HAP-1 (cell line): ENCODE measurements around the gene CLSTN3.

Experiments used
- DNase-seq, 2 experiments: peaks; one replicate each; pipeline ENCODE4 v3.0.0-alpha.2; 2016 to 2020; ENCODE audit warnings: low spot score in 2 of 2
- H3K27me3 ChIP-seq: fragments of 250-450 bp; sonication (Bioruptor Pico); 2 replicates; pipeline ENCODE4 v1.5.1; 2020; ENCODE audit warnings: low read depth, mild to moderate bottlenecking, moderate library complexity
- H3K36me3 ChIP-seq: fragments of 250-450 bp; sonication (Bioruptor Pico); replicated peaks from 2 replicates; pipeline ENCODE4 v1.5.1; 2020; ENCODE audit warnings: mild to moderate bottlenecking
- H3K4me1 ChIP-seq: fragments of 250-450 bp; sonication (Bioruptor Pico); 2 replicates; pipeline ENCODE4 v1.5.1; 2020; ENCODE audit warnings: mild to moderate bottlenecking
- H3K4me3 ChIP-seq: fragments of 250-450 bp; sonication (Bioruptor Pico); 2 replicates; pipeline ENCODE4 v1.5.1; 2020; ENCODE audit warnings: mild to moderate bottlenecking, moderate library complexity
- H3K9me3 ChIP-seq: fragments of 250-450 bp; sonication (Bioruptor Pico); 2 replicates; pipeline ENCODE4 v1.5.1; 2020; ENCODE audit warnings: mild to moderate bottlenecking, moderate library complexity
- in situ Hi-C: fragments of 300-500 bp; cut with MboI; formaldehyde crosslinking; loops from 3 replicates; pipeline ENCODE4 v1.14.3; 2020; ENCODE audit warnings: low sequenced_read_pairs, inconsistent platforms, mixed read lengths

Gene CLSTN3

DNA sequence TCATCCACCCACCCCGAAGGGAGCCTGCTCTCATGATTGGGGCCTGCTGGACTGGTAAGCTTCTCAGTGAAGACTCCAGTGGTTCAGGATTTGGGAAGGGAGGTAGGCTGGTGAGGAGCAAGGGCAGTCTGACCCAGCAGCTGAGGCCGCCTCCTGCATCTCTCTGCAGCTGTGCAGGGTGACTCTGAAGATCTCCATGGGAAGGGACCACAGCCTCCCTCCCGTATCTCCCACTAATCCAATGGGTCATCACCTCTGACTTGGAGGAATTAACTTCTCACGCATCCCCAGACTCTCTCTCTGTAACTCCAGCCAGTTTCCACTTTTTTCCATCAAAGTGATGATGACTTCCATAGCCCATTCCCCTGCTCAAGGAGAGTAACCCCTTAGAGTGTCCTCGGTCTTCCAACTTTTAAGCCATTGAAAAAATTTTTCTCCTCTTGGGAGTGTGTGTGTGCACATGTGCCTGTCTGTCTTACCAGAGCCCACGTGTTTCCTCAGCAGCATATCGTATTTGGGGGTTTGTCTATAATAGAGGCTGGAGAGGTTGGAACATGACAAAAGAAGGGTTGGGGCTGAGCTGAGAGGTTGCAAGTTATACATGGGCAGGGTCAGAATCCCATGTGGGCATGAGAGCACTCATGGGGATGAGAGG, 11.3 kb downstream of the CLSTN3 start:
- Histone ChIP-seq H3K36me3 (peaks cover 6% of the 10 kb centered on the region), H3K4me3 (no peak overlapping the region), H3K9me3 (no peaks in the 10 kb centered on the region), H3K27me3 (no peaks in the 10 kb centered on the region), H3K4me1 (no peaks in the 10 kb centered on the region)
- in situ Hi-C loops, result no loop called here
- no peak for DNase-seq

- DNase-seq, result peak; percentile 19 to 71
- Histone ChIP-seq H3K36me3 (peaks cover 6% of the 10 kb centered on the region), H3K4me3 (no peak overlapping the region), H3K27me3 (no peaks in the 10 kb centered on the region), H3K9me3 (no peaks in the 10 kb centered on the region), H3K4me1 (no peaks in the 10 kb centered on the region)
- in situ Hi-C loops, result no loop called here
Observed at GRCh38 chr12:7142056-7142644, 12.0 kb downstream of the CLSTN3 start.

GRCh38 chr12:7142809-7143465, 12.8 kb downstream of the CLSTN3 start:
- in situ Hi-C loops, result no loop called here
- H3K4me3 ChIP-seq, result no peak overlapping the region
- H3K9me3 ChIP-seq, result no peaks in the 10 kb centered on the region
- DNase-seq, result no peak
- no peaks in the 10 kb centered on the region for H3K4me1 ChIP-seq
- H3K27me3 ChIP-seq, result no peaks in the 10 kb centered on the region
- H3K36me3 ChIP-seq, result peaks cover 6% of the 10 kb centered on the region

DNA sequence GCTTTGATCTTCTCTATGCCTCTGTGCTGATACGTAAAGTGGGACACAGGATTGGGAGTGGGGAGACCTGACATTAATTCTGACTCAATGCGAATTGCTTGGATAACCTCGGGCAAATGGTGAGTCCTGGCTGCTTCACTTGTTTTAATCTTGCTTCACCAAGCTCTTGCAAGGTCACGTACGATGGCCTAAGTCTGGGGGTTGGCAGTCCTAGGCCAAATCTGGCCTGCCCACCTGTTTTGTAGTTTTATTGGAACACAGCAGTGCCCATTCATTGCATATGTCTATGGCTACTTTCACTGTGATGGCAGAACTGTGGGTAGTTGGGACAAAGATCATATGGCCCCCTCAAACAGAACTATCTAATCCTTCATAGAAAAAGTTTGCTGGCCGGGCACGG, 13.4 kb downstream of the CLSTN3 start:
- in situ Hi-C loops, result no loop called here
- Histone ChIP-seq H3K9me3 (no peaks in the 10 kb centered on the region), H3K36me3 (peaks cover 3% of the 10 kb centered on the region), H3K27me3 (no peaks in the 10 kb centered on the region), H3K4me3 (no peak overlapping the region), H3K4me1 (no peaks in the 10 kb centered on the region)
- DNase-seq, result no peak

DNA sequence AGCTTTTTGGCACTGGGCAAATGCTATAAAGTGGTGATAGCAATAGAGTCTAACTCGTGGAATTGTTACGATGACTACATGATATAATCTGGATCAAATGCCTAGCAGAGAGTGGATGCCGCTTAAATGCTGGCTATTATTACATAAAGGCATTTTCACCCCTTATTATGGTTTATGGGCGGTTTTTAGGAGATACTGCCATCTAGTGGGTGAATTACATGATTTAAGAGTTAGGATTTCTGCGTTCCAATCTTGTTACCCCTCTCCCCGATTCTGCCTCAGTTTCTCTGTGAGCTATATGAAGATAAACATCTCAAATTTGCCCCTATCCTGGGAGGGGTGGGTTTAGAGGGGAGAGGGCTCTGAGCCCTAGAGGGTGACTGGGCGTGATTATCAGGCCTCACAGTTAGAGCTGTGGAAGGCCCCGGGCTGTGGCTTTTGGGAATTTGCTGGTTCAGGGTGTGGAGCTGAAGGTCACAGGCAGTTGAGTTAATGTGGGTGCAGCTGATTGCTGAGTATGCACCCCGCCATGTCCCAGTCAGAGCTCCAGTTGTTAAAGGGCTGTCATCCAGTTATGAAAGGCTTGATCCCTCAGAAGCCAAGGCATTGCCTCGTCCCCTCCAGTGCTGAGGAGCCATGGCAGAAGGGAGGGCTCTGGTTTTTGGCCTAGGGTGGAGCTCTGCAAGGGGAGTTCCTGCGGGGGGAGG, 14.4 kb downstream of the CLSTN3 start:
- in situ Hi-C loops, result no loop called here
- DNase-seq, result peak in 1 of 2 experiments; percentile 26
- no peaks in the 10 kb centered on the region for H3K4me1 ChIP-seq
- H3K27me3 ChIP-seq, result no peaks in the 10 kb centered on the region
- H3K4me3 ChIP-seq, result no peak overlapping the region
- H3K9me3 ChIP-seq, result no peaks in the 10 kb centered on the region
- peaks cover 3% of the 10 kb centered on the region for H3K36me3 ChIP-seq

GRCh38 chr12:7145671-7146070, 15.5 kb downstream of the CLSTN3 start:
- Histone ChIP-seq H3K4me1 (no peaks in the 10 kb centered on the region), H3K36me3 (peaks cover 3% of the 10 kb centered on the region), H3K4me3 (no peak overlapping the region), H3K27me3 (no peaks in the 10 kb centered on the region), H3K9me3 (no peaks in the 10 kb centered on the region)
- no peak for DNase-seq
- in situ Hi-C loops, result no loop called here

DNA sequence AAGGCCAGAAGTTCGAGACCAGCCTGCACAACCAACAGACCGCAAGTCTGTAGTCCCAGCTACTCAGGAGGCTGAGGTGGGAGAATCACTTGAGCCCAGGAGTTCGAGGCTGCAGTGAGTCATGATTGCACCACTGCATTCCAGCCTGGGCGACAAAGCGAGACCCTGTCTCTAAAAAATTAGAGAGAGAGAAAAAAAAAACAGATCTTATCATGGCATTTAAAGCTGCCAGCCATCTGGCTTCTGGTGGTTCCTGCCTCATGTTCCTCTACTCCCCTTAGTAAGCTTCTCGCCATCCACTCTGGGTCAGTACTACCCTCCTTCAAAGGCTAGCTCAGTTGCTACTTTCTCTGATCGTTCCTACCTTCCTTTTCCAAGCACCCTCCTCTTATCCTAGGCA, 16.1 kb downstream of the CLSTN3 start:
- in situ Hi-C loops, result no loop called here
- DNase-seq, result no peak
- no peaks in the 10 kb centered on the region for H3K4me1 ChIP-seq
- no peaks in the 10 kb centered on the region for H3K9me3 ChIP-seq
- H3K4me3 ChIP-seq, result no peak overlapping the region
- no peaks in the 10 kb centered on the region for H3K27me3 ChIP-seq
- peaks cover 3% of the 10 kb centered on the region for H3K36me3 ChIP-seq

- DNase-seq, result no peak
- Histone ChIP-seq H3K4me3 (no peak overlapping the region), H3K27me3 (no peaks in the 10 kb centered on the region), H3K36me3 (peaks cover 3% of the 10 kb centered on the region; the same call in 1 of the 2 replicates), H3K4me1 (no peaks in the 10 kb centered on the region), H3K9me3 (no peaks in the 10 kb centered on the region)
- in situ Hi-C loops, result no loop called here
Observed at GRCh38 chr12:7146906-7147305, 16.7 kb downstream of the CLSTN3 start.

DNA sequence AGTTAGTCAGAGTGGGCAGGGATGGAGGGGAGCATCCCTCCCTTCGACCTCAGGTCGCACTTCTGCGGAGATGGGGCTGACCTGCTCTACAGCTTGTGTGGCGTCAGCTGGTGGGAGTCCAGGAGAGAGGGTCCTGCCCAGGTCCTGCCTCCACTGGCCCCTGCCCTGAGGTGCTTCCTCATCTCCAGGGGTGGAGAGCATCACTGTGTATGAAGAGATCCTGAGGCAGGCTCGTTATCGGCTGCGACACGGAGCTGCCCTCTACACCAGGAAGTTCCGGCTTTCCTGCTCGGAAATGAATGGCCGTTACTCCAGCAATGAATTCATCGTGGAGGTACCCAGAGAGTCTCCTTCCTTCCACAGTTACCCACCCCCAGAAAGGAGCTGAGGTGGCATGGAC, 20.2 kb downstream of the CLSTN3 start:
- Histone ChIP-seq H3K27me3 (no peaks in the 10 kb centered on the region), H3K4me3 (no peak overlapping the region), H3K4me1 (no peaks in the 10 kb centered on the region), H3K36me3 (no peaks in the 10 kb centered on the region; the same call in 1 of the 2 replicates), H3K9me3 (no peaks in the 10 kb centered on the region)
- in situ Hi-C loops, result no loop called here
- no peak for DNase-seq

DNA sequence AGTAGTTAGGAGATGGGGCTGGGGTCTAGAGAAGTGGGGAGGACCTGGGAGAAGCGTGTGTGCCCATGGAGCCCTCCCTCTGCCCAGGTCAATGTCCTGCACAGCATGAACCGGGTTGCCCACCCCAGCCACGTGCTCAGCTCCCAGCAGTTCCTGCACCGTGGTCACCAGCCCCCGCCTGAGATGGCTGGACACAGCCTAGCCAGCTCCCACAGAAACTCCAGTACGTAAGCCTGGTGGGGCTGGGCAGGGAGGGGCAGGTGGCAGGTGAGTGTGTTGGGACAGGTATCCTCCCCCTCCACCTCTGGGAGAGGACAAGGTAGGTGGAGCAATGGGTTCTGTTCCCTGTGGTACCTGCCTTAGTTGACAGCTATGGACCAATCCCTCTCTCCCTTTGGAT, 20.7 kb downstream of the CLSTN3 start:
- DNase-seq, result no peak
- Histone ChIP-seq H3K27me3 (no peaks in the 10 kb centered on the region), H3K9me3 (no peaks in the 10 kb centered on the region), H3K36me3 (no peaks in the 10 kb centered on the region; the same call in 1 of the 2 replicates), H3K4me1 (no peaks in the 10 kb centered on the region), H3K4me3 (no peak overlapping the region)
- in situ Hi-C loops, result no loop called here

- H3K4me1 ChIP-seq, result no peaks in the 10 kb centered on the region
- no peaks in the 10 kb centered on the region for H3K9me3 ChIP-seq
- no peak for DNase-seq
- H3K36me3 ChIP-seq, result no peaks in the 10 kb centered on the region; the same call in 1 of the 2 replicates
- no peak overlapping the region for H3K4me3 ChIP-seq
- in situ Hi-C loops, result no loop called here
- no peaks in the 10 kb centered on the region for H3K27me3 ChIP-seq
Observed at GRCh38 chr12:7151532-7151931, 21.4 kb downstream of the CLSTN3 start.

DNA sequence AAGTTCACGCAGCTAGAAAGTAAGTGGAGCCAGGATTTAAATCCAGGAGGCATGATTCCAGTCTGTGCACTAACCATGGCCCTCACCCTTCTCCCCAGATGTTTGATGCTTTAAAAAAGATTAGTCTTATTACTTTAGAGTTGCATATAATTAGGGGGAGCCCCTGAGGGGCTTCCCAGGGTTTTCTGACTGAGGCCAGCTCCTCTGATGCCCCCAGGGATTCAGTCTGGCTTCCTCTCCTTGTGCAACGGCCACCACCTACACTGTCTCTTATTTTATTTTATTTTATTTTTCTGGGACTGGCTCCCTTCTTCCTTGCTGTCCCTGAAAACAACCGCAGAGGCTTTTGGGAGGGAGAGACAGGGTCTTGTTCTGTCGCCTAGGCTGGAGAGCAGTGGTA, 22.6 kb downstream of the CLSTN3 start:
- H3K27me3 ChIP-seq, result no peaks in the 10 kb centered on the region
- H3K9me3 ChIP-seq, result no peaks in the 10 kb centered on the region
- no peak overlapping the region for H3K4me3 ChIP-seq
- in situ Hi-C loops, result no loop called here
- no peaks in the 10 kb centered on the region for H3K4me1 ChIP-seq
- H3K36me3 ChIP-seq, result no peaks in the 10 kb centered on the region; the same call in 1 of the 2 replicates
- no peak for DNase-seq

GRCh38 chr12:7154042-7154441, 23.9 kb downstream of the CLSTN3 start:
- Histone ChIP-seq H3K4me1 (no peaks in the 10 kb centered on the region), H3K36me3 (no peaks in the 10 kb centered on the region; the same call in 1 of the 2 replicates), H3K9me3 (no peaks in the 10 kb centered on the region), H3K4me3 (no peak overlapping the region), H3K27me3 (no peaks in the 10 kb centered on the region)
- in situ Hi-C loops, result no loop called here
- DNase-seq, result no peak
